ENCODE measurements around the gene KDM5D. TPM values are rescaled to one million over a fixed set of nuclear protein-coding genes. Genes with fewer than 3 reads are reported as not detected.

KDM5D gene
- total RNA-seq, 1 donor, result not detected

GRCh38 chrY:19717146-19717545, 27.4 kb downstream of the KDM5D start:
- H3K4me3 ChIP-seq (ENCODE audit: low read depth, low read length), result no peak overlapping the region
- no peak for DNase-seq (ENCODE audit: low read depth)
- no peak for TF ChIP-seq CTCF (IDR thresholded peaks at IDR 0.05; ENCODE audit: insufficient read depth, low read length)

DNA sequence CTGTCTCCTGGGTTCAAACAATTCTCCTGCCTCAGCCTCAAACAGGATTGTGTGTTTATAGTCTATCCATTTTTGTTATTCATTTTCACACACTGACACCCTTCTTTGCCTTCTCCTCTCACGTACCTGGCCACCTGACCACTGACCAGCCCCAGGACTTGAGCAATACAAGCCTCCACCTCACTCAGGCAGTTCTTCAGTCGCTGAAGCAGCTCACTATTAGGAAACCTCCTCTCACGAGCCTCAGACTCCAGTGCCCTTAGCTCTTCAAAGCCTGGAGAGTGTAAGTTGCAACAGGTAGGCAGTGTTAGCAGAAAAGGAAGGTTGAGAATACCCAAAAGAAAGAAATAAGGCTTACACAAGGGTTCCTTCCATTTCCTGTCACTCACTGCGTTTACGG, 29.3 kb downstream of the KDM5D start:
- H3K4me3 ChIP-seq (ENCODE audit: low read depth, low read length), result no peak overlapping the region
- DNase-seq (ENCODE audit: low read depth), result no peak
- no peak for TF ChIP-seq CTCF (IDR thresholded peaks at IDR 0.05; ENCODE audit: insufficient read depth, low read length)

- no peak for TF ChIP-seq CTCF (IDR thresholded peaks at IDR 0.05; ENCODE audit: insufficient read depth, low read length)
- DNase-seq (ENCODE audit: low read depth), result no peak
- no peak overlapping the region for H3K4me3 ChIP-seq (ENCODE audit: low read depth, low read length)
Measured at GRCh38 chrY:19713430-19713829, 31.1 kb downstream of the KDM5D start.

DNA sequence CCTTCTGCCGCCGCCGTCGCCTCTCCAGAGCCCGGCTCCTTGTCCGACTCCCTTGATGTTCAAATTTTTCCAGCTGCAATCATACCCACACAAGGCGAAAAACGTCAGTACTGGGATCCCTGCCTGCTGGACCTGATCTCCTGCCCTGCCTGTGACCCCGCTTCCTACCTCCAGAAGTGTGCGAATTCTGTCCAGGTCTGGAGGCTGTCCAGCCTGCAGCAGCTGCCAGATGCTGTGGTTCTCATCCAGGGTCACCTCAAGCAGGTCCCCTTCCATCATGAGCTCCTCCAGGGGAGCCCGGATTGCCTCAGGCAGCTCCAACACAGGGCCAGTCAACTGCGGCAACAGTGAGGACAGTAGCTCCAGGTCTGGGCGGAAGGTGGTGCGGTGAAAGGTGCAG, 38.3 kb downstream of the KDM5D start:
- TF ChIP-seq CTCF (IDR thresholded peaks at IDR 0.05; ENCODE audit: insufficient read depth, low read length), result no peak
- no peak for DNase-seq (ENCODE audit: low read depth)
- no peak overlapping the region for H3K4me3 ChIP-seq (ENCODE audit: low read depth, low read length)

GRCh38 chrY:19698495-19698894, 46.0 kb downstream of the KDM5D start:
- DNase-seq (ENCODE audit: low read depth), result no peak
- H3K4me3 ChIP-seq (ENCODE audit: low read depth, low read length), result no peak overlapping the region
- TF ChIP-seq CTCF (IDR thresholded peaks at IDR 0.05; ENCODE audit: insufficient read depth, low read length), result no peak

DNA sequence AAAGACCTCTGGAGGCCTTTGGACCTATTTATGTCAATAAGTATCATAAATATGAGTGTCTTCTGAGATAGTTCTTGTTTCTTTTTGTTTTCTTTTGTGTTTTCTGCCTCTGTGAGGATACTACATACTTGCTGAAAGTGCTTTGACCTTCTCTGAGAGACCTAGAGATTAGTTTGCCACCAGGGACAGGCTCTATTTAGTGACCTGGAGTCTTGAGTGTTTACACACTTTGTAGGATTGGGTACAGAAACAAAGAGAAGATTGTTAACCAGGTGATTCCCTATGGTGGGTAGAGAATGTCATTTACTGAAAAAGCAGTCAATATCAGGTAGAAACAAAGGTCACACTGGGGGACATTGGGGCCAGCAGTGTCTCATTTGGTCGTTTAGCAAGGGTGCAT, 63.7 kb downstream of the KDM5D start:
- no peak overlapping the region for H3K4me3 ChIP-seq (ENCODE audit: low read depth, low read length)
- no peak for TF ChIP-seq CTCF (IDR thresholded peaks at IDR 0.05; ENCODE audit: insufficient read depth, low read length)
- DNase-seq (ENCODE audit: low read depth), result no peak

All from fibroblast of the aortic adventitia (primary cell).